Testis (tissue), 2 donors: ENCODE results near the gene FIGN.

Experiments
- CTCF ChIP-seq, 3 experiments: fragments of 450-650 bp in 2 of 3; fragments of 200-600 bp in 1 of 3; sonication (generic) in 1 of 3; IDR thresholded peaks; one replicate each; pipeline ENCODE4 v1.5.1; 2016 to 2019; ENCODE audit warnings: antibody characterized with exemption in 3 of 3, mild to moderate bottlenecking in 2 of 3, moderate library complexity in 1 of 3
- POLR2A ChIP-seq: fragments of 450-650 bp; IDR thresholded peaks from one replicate; pipeline ENCODE4 v1.6.1; 2017; ENCODE audit warnings: antibody characterized with exemption, mild to moderate bottlenecking, moderate library complexity

- TF ChIP-seq CTCF (IDR thresholded peaks at IDR 0.05): no peak
- no peak for TF ChIP-seq POLR2A
These were observed 128.2 kb downstream of the FIGN start for GRCh38 chr2:163607630-163608029.
